Mesenchymal stem cell (in vitro differentiated cells and primary cell): ENCODE results near the gene POU2F2.
"Not testable (repeated sequence)": the region's sequence is repeated elsewhere in the genome, so short reads cannot be mapped to it uniquely, and the experiment has no call there.

ENCODE experiments used
- DNase-seq: peaks from one replicate; pipeline ENCODE4 v3.0.0-alpha.2; 2013
- H2AFZ ChIP-seq: one replicate; pipeline ENCODE4 v1.6.1; 2013; ENCODE audit warnings: low read depth, mild to moderate bottlenecking, control low read depth, inconsistent platforms, low read length, moderate library complexity
- H2AK5ac ChIP-seq: 2 replicates; pipeline ENCODE4 v1.6.1; 2013; ENCODE audit warnings: low read length, moderate library complexity, mild to moderate bottlenecking, inconsistent platforms; ENCODE audit not compliant: severe bottlenecking
- H2BK120ac ChIP-seq: one replicate; pipeline ENCODE4 v1.6.1; 2013; ENCODE audit warnings: low read depth, mild to moderate bottlenecking, inconsistent platforms, low read length, moderate library complexity
- H2BK12ac ChIP-seq, 2 experiments: one replicate each; pipeline ENCODE4 v1.6.1; 2013; ENCODE audit warnings: inconsistent platforms in 2 of 2, low read length in 2 of 2, mild to moderate bottlenecking in 2 of 2, moderate library complexity in 2 of 2, control low read depth in 1 of 2
- H2BK15ac ChIP-seq: one replicate; pipeline ENCODE4 v1.6.1; 2013; ENCODE audit warnings: mild to moderate bottlenecking, low read depth, inconsistent platforms; ENCODE audit not compliant: poor library complexity, severe bottlenecking
- H2BK5ac ChIP-seq: 2 replicates; pipeline ENCODE4 v1.6.1; 2013; ENCODE audit warnings: low read depth, mild to moderate bottlenecking, low read length, control low read depth, inconsistent platforms; ENCODE audit not compliant: poor library complexity, severe bottlenecking
- H3K14ac ChIP-seq, 2 experiments: one replicate each; pipeline ENCODE4 v1.6.1; 2013; ENCODE audit warnings: inconsistent platforms in 2 of 2, low read length in 2 of 2, control low read depth in 1 of 2, mild to moderate bottlenecking in 1 of 2, moderate library complexity in 1 of 2
- H3K18ac ChIP-seq, 2 experiments: one replicate each; pipeline ENCODE4 v1.6.1; 2013; ENCODE audit warnings: inconsistent platforms in 2 of 2, low read length in 2 of 2, control low read depth in 1 of 2, low read depth in 1 of 2, mild to moderate bottlenecking in 1 of 2
- H3K23ac ChIP-seq, 2 experiments: one replicate each; pipeline ENCODE4 v1.6.1; 2013; ENCODE audit warnings: inconsistent platforms in 2 of 2, low read length in 2 of 2, mild to moderate bottlenecking in 2 of 2, moderate library complexity in 2 of 2, control low read depth in 1 of 2
- H3K27ac ChIP-seq: 2 replicates; pipeline ENCODE4 v1.5.1; 2013; ENCODE audit warnings: mild to moderate bottlenecking, moderate library complexity, low read length, control low read depth, inconsistent platforms; ENCODE audit not compliant: poor library complexity, severe bottlenecking
- H3K27me3 ChIP-seq, 2 experiments: 2 replicates each; pipeline versions ENCODE4 v1.6.1 to v1.7.0; 2013; ENCODE audit warnings: low read length in 2 of 2, mild to moderate bottlenecking in 2 of 2, moderate library complexity in 2 of 2, control low read depth in 1 of 2, inconsistent platforms in 1 of 2; ENCODE audit not compliant: control insufficient read depth in 1 of 2, insufficient read depth in 1 of 2
- H3K36me3 ChIP-seq, 2 experiments: 2 replicates each; pipeline versions ENCODE4 v1.6.1 to v1.7.0; 2013; ENCODE audit warnings: low read length in 2 of 2, control low read depth in 1 of 2, inconsistent platforms in 1 of 2, low read depth in 1 of 2, mild to moderate bottlenecking in 1 of 2; ENCODE audit not compliant: insufficient read depth in 2 of 2, control insufficient read depth in 1 of 2
- H3K4ac ChIP-seq, 2 experiments: one replicate each; pipeline ENCODE4 v1.6.1; 2013; ENCODE audit warnings: inconsistent platforms in 2 of 2, low read length in 2 of 2, mild to moderate bottlenecking in 2 of 2, moderate library complexity in 2 of 2, control low read depth in 1 of 2, low read depth in 1 of 2
- H3K4me1 ChIP-seq: 2 replicates; pipeline ENCODE4 v1.6.1; 2013; ENCODE audit warnings: low read depth, low read length, control low read depth; ENCODE audit not compliant: control insufficient read depth, insufficient read depth
- H3K4me2 ChIP-seq: 2 replicates; pipeline ENCODE4 v1.6.1; 2013; ENCODE audit warnings: low read length, mild to moderate bottlenecking, inconsistent platforms; ENCODE audit not compliant: poor library complexity, severe bottlenecking
- H3K4me3 ChIP-seq, 2 experiments: 2 replicates each; pipeline versions ENCODE4 v1.5.1 to v1.7.0; 2013; ENCODE audit warnings: low read length in 2 of 2, mild to moderate bottlenecking in 2 of 2, control low read depth in 1 of 2, low read depth in 1 of 2; ENCODE audit not compliant: insufficient read depth in 1 of 2
- H3K79me1 ChIP-seq: replicated peaks from 2 replicates; pipeline ENCODE4 v1.6.1; 2013; ENCODE audit warnings: mild to moderate bottlenecking, control low read depth, low read length, inconsistent platforms; ENCODE audit not compliant: poor library complexity, severe bottlenecking
- H3K9ac ChIP-seq: 2 replicates; pipeline ENCODE4 v1.7.0; 2013; ENCODE audit warnings: mild to moderate bottlenecking, low read length, moderate library complexity
- H3K9me3 ChIP-seq: 2 replicates; pipeline ENCODE4 v1.7.0; 2013; ENCODE audit warnings: mild to moderate bottlenecking, low read length; ENCODE audit not compliant: control insufficient read depth
- H4K8ac ChIP-seq: one replicate; pipeline ENCODE4 v1.6.1; 2013; ENCODE audit warnings: inconsistent platforms, mild to moderate bottlenecking, low read length, moderate library complexity
- H4K91ac ChIP-seq: one replicate; pipeline ENCODE4 v1.6.1; 2013; ENCODE audit warnings: mild to moderate bottlenecking, low read length, inconsistent platforms
- WGBS: methylation state at CpG from one replicate; pipeline ENCODE4 v1.1.7; 2013; ENCODE audit warnings: mixed read lengths; 5-methylcytosine and 5-hydroxymethylcytosine counted together

POU2F2 gene

GRCh38 chr19:42048992-42049391 is 83.3 kb downstream of the POU2F2 start:
- no peak overlapping the region for H3K23ac ChIP-seq

DNA sequence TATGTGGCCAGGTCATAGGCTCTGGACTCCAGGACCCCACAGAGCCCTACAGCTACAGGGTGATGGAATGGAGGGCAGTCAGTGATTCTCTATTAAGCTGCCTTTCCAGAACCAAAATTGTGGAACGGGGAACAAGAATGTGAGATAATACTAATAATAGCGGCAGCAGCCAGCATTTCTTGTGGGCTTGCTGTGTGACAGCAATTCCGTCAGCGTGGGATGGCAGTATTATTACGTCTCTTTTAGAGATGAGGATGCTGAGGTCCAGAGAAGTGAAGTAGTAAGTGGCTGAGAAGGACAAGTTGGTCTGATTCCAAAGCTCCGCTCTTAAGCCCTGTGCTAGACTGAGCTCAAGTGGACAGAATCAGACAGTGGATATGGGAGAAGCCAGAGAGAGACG is 86.7 kb downstream of the POU2F2 start:
- Histone ChIP-seq H3K4ac (no peak overlapping the region), H3K9ac (no peak overlapping the region), H2BK120ac (no peak overlapping the region), H3K36me3 (no peaks in the 10 kb centered on the region), H2BK12ac (no peak overlapping the region), H4K8ac (no peak overlapping the region), H2AK5ac (no peak overlapping the region), H3K18ac (no peak overlapping the region), H3K9me3 (no peaks in the 10 kb centered on the region), H3K27me3 (peaks cover 29 to 61% of the 10 kb centered on the region in 2 experiments), H3K4me1 (no peaks in the 10 kb centered on the region), H3K27ac (no peak overlapping the region), H3K4me3 (no peak overlapping the region), H3K79me1 (no peaks in the 10 kb centered on the region), H3K14ac (no peak overlapping the region), H3K23ac (no peak overlapping the region), H2BK5ac (no peak overlapping the region), H2AFZ (no peak overlapping the region), H2BK15ac (no peak overlapping the region), H4K91ac (no peak overlapping the region), H3K4me2 (no peak overlapping the region)
- WGBS = 72% methylated on average over 7 of the region's 7 CpGs
- no peak for DNase-seq

More at GRCh38 chr19:42048992-42049391, 83.3 kb downstream of the POU2F2 start:
- WGBS = 87% methylated on average over 4 of the region's 4 CpGs
- peak; percentile 11 for DNase-seq
- H3K36me3 ChIP-seq = no peaks in the 10 kb centered on the region
- no peak overlapping the region for H2BK5ac ChIP-seq
- no peak overlapping the region for H2BK15ac ChIP-seq
- no peak overlapping the region for H3K18ac ChIP-seq
- no peaks in the 10 kb centered on the region for H3K9me3 ChIP-seq
- H2AK5ac ChIP-seq = no peak overlapping the region
- H4K8ac ChIP-seq = no peak overlapping the region
- peak overlapping the region in 1 of 2 experiments; percentile 64 for H3K4me3 ChIP-seq
- peaks cover 29 to 52% of the 10 kb centered on the region in 2 experiments for H3K27me3 ChIP-seq
- no peak overlapping the region for H2BK12ac ChIP-seq
- no peaks in the 10 kb centered on the region for H3K79me1 ChIP-seq
- no peak overlapping the region for H3K27ac ChIP-seq
- H4K91ac ChIP-seq = no peak overlapping the region
- no peak overlapping the region for H2AFZ ChIP-seq
- H3K4me1 ChIP-seq = no peaks in the 10 kb centered on the region
- no peak overlapping the region for H3K4ac ChIP-seq
- no peak overlapping the region for H3K4me2 ChIP-seq
- no peak overlapping the region for H3K9ac ChIP-seq
- no peak overlapping the region for H3K14ac ChIP-seq
- no peak overlapping the region for H2BK120ac ChIP-seq

GRCh38 chr19:42042455-42043170 is 89.6 kb downstream of the POU2F2 start:
- WGBS = 86% methylated on average over 24 of the region's 30 CpGs
- peaks cover 3% of the 10 kb centered on the region for H3K4me1 ChIP-seq
- H3K18ac ChIP-seq = no peak overlapping the region
- no peak overlapping the region for H4K91ac ChIP-seq
- no peak overlapping the region for H3K14ac ChIP-seq
- no peak overlapping the region for H3K4me3 ChIP-seq
- no peak overlapping the region for H4K8ac ChIP-seq
- no peak overlapping the region for H3K4me2 ChIP-seq
- H3K9ac ChIP-seq = no peak overlapping the region
- no peak for DNase-seq
- H3K4ac ChIP-seq = no peak overlapping the region
- H2BK120ac ChIP-seq = no peak overlapping the region
- H3K79me1 ChIP-seq = no peaks in the 10 kb centered on the region
- H2BK5ac ChIP-seq = no peak overlapping the region
- peaks cover 37 to 70% of the 10 kb centered on the region in 2 experiments for H3K27me3 ChIP-seq
- H2BK12ac ChIP-seq = no peak overlapping the region
- H2AFZ ChIP-seq = no peak overlapping the region
- H3K9me3 ChIP-seq = no peaks in the 10 kb centered on the region
- H2BK15ac ChIP-seq = no peak overlapping the region
- no peak overlapping the region for H3K27ac ChIP-seq
- H2AK5ac ChIP-seq = no peak overlapping the region
- no peaks in the 10 kb centered on the region for H3K36me3 ChIP-seq
- H3K23ac ChIP-seq = no peak overlapping the region

- not testable (repeated sequence) for DNase-seq, H2BK15ac ChIP-seq, H2BK120ac ChIP-seq
These were observed 91.8 kb downstream of the POU2F2 start for GRCh38 chr19:42040491-42040890.

More at GRCh38 chr19:42040491-42040890, 91.8 kb downstream of the POU2F2 start:
- H3K18ac ChIP-seq, H2BK12ac ChIP-seq, H3K4me2 ChIP-seq, H3K36me3 ChIP-seq, H2AFZ ChIP-seq, H3K14ac ChIP-seq, H2AK5ac ChIP-seq, H3K9ac ChIP-seq, H3K9me3 ChIP-seq, H2BK5ac ChIP-seq, H4K91ac ChIP-seq, H3K79me1 ChIP-seq, H3K27ac ChIP-seq, H3K4me3 ChIP-seq, H3K4me1 ChIP-seq, H3K4ac ChIP-seq, H3K23ac ChIP-seq, H4K8ac ChIP-seq: not testable (repeated sequence)
- WGBS = 86% methylated on average over 8 of the region's 9 CpGs
- H3K27me3 ChIP-seq = peaks cover 35 to 60% of the 10 kb centered on the region in 2 experiments
